Measurements from ENCODE around the gene SGO2. TPM values are rescaled to one million over a fixed set of nuclear protein-coding genes. Genes with fewer than 3 reads are reported as not detected.
A peak's percentile ranks its signal among the peaks of the same experiment; 100 is the strongest.

Gene SGO2
- total and polyA plus RNA-seq, 2 of the 13 experiments (the other 11 are each of a cell fraction or from before 2014, with no cell fraction given) = 5.1 to 16.2 TPM

- Histone ChIP-seq H4K20me1 (ENCODE audit: insufficient read depth, low read length) (no peaks in the 10 kb centered on the region), H3K4me1 (ENCODE audit: insufficient read depth, low read length) (peaks cover 22% of the 10 kb centered on the region), H3K9me3 (ENCODE audit: low read length) (no peaks in the 10 kb centered on the region), H3K27me3 (ENCODE audit: control insufficient read depth in 1 of 2, insufficient read depth in 2 of 2, low read length in 2 of 2) (no peaks in the 10 kb centered on the region), H3K27ac (ENCODE audit: extremely low read length, insufficient read depth, low read length) (no peak overlapping the region), H3K79me2 (ENCODE audit: insufficient read depth, low read length) (no peaks in the 10 kb centered on the region), H3K9ac (ENCODE audit: insufficient read depth, low read depth, low read length) (no peak overlapping the region), H3K4me2 (ENCODE audit: low read depth, low read length) (no peak overlapping the region), H2AFZ (ENCODE audit: low read length) (no peak overlapping the region), H3K4me3 (replicated peaks in 1 of 3; ENCODE audit: insufficient read depth in 1 of 3, low read depth in 2 of 3, low read length in 3 of 3) (no peak overlapping the region), H3K36me3 (replicated peaks in 1 of 2; ENCODE audit: control insufficient read depth in 1 of 2, insufficient read depth in 2 of 2, low read length in 2 of 2) (0 out of 5 replicates have a peak, but pooled peaks cover 0 to 1% of the 10 kb centered on the region in 2 experiments)
- BruUV-seq (replicated peaks) = no TSS peak
- no peak for TF ChIP-seq ZBTB26 (CRISPR knock-in tag; IDR thresholded peaks at IDR 0.05; ENCODE audit: borderline replicate concordance)
- TF ChIP-seq CEBPB (IDR thresholded peaks at IDR 0.05; ENCODE audit: borderline replicate concordance, low read depth, low read length) = peak; percentile 68
- no peak for TF ChIP-seq ZNF800 (CRISPR knock-in tag; IDR thresholded peaks at IDR 0.05)
- 72% methylated on average over 4 of the region's 4 CpGs for WGBS (ENCODE audit: low lambda C conversion rate)
- ChIA-PET CTCF (ENCODE audit: low intra/inter-chr PET ratio, low total read pairs) (no interaction called here), POLR2A (interaction anchor here (0.7 to 4.4 kb wide), 3 partner anchors 12 to 38 kb away, joined by 3 to 33 read pairs (median 29); partner anchors contain the start of gene AOX1)
- in situ Hi-C loops (cut with HindIII; ENCODE audit: extremely low pct_ligation_motif_present, low pct_unique_long_range_greater_than_20kb) (no loop called here), intact Hi-C loops (cut with micrococcal nuclease; ENCODE audit: unreplicated experiment) (no loop called here)
- ATAC-seq (no peak), FAIRE-seq (peak; percentile 15), DNase-seq (ENCODE audit: low spot score) (no peak)
These were observed 90.6 kb downstream of the SGO2 start for GRCh38 chr2:200616656-200617055.

Data from HepG2 (cell line).